Measurements from ENCODE around the gene PRELP. TPM values are rescaled to one million over a fixed set of nuclear protein-coding genes. Genes with fewer than 3 reads are reported as not detected.

Gene PRELP
- total RNA-seq, 2 experiments from 2014 or later = not detected

- Mint-ChIP-seq H3K36me3 (ENCODE audit: low read depth) (no peaks in the 10 kb centered on the region), H3K9me3 (ENCODE audit: low read depth) (no peaks in the 10 kb centered on the region), H3K4me3 (no peak overlapping the region), H3K27me3 (no peaks in the 10 kb centered on the region), H3K4me1 (peaks cover 2% of the 10 kb centered on the region), H3K27ac (no peak overlapping the region)
- ATAC-seq = no peak
- POLR2A ChIA-PET = no interaction called here
- CTCF ChIA-PET = interaction anchor here (0.7 kb wide), 1 partner anchor 1280 kb away, joined by 4 read pairs; no protein-coding TSS in a partner anchor
- intact Hi-C loops (cut with DNase I, micrococcal nuclease) = no loop called here
- DNase-seq = no peak
Observed at GRCh38 chr1:203527013-203527412, 51.4 kb downstream of the PRELP start.

DNA sequence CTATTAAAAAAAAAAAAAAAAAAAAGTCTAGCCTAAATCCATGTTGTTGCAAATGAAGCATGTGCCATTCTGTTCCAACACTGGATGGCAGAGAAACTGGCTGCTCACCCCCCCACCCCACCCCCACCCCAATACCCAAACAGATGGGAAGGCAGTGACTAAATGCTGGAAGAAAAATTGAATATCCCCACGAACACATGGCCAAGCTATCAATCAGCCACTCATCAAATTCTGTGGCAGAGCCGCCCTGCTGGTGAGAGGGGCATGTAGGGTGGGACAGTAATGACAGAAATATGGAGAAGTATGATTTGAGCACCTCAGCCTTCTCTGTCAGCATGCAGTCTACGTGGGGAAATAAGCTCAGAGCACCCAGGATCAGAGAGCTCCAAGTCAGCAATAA is 52.5 kb downstream of the PRELP start:
- no peak overlapping the region for H3K27ac Mint-ChIP-seq
- H3K27me3 Mint-ChIP-seq = no peaks in the 10 kb centered on the region
- DNase-seq (no peak), ATAC-seq (no peak)
- H3K9me3 Mint-ChIP-seq (ENCODE audit: low read depth) = no peaks in the 10 kb centered on the region
- POLR2A ChIA-PET = no interaction called here
- peaks cover 2% of the 10 kb centered on the region for H3K4me1 Mint-ChIP-seq
- no peak overlapping the region for H3K4me3 Mint-ChIP-seq
- CTCF ChIA-PET = interaction anchor here (0.7 to 1.4 kb wide), 3 partner anchors 9 to 716 kb away, joined by 3 read pairs; no protein-coding TSS in a partner anchor
- intact Hi-C loops (cut with DNase I, micrococcal nuclease) = no loop called here
- no peaks in the 10 kb centered on the region for H3K36me3 Mint-ChIP-seq (ENCODE audit: low read depth)

DNA sequence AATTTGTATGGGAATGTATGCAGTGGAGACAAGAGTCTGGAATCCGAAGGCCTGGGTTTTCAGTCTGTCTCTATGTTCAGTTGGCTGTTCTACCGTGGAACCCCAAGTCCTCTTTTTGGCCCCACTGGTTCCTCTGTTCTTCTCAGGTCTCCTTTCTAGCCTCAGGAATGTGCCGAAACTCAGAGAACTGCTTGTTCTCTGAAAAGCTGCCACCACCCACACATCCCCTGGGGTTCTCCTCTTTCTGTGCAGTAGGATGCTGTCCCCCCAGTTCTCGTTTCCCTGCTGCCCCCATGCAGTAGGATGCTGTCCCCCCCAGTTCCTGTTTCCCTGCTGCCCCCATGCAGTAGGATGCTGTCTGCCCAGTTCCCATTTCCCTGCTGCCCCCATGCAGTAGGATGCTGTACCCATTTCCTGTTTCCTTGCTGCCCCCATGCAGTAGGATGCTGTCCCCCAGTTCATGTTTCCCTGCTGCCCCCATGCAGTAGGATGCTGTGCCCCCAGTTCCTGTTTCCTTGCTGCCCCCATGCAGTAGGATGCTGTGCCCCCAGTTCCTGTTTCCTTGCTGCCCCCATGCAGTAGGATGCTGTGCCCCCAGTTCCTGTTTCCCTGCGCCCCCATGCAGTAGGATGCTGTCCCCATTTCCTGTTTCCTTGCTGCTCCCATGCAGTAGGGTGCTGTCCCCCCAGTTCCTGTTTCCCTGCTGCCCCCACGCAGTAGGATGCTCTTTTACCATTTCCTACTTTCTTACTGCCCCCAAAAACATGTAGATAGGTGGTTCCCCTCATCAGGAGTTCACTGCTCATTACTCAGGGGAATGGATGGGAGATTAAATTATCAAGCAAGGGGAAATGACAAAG is 53.6 kb downstream of the PRELP start:
- Mint-ChIP-seq H3K4me3 (no peak overlapping the region), H3K9me3 (ENCODE audit: low read depth) (no peaks in the 10 kb centered on the region), H3K27ac (no peak overlapping the region), H3K36me3 (ENCODE audit: low read depth) (no peaks in the 10 kb centered on the region), H3K4me1 (peaks cover 2% of the 10 kb centered on the region), H3K27me3 (no peaks in the 10 kb centered on the region)
- intact Hi-C loops (cut with DNase I, micrococcal nuclease) = no loop called here
- CTCF ChIA-PET = interaction anchor here (0.5 kb wide), 1 partner anchor 61 kb away, joined by 3 read pairs; no protein-coding TSS in a partner anchor
- DNase-seq (no peak), ATAC-seq (no peak)
- POLR2A ChIA-PET = no interaction called here

DNA sequence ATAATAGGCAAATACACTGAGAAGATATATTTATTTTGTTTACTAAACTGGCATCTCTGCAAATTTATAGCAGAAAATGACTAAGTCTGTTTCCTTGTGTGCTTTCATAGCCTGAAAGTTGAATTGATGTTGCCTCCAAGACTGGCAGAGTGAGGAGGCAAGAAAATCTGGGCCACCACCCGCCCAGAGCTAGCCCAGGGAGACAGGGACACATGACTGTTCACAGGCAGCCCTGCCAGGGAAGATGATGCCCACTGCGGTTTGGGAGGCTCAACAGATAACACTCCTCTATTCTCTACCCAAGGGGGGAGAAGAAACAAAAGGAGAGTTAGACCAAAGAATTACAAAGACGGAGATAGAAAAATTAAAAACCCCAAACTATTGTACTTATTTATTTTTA is 55.5 kb downstream of the PRELP start:
- H3K4me1 Mint-ChIP-seq = peaks cover 2% of the 10 kb centered on the region
- ATAC-seq = no peak
- no peak overlapping the region for H3K27ac Mint-ChIP-seq
- H3K4me3 Mint-ChIP-seq = no peak overlapping the region
- CTCF ChIA-PET = interaction anchor here (0.7 to 1.1 kb wide), 2 partner anchors 30 to 218 kb away, joined by 3 read pairs; no protein-coding TSS in a partner anchor
- H3K9me3 Mint-ChIP-seq (ENCODE audit: low read depth) = no peaks in the 10 kb centered on the region
- intact Hi-C loops (cut with DNase I, micrococcal nuclease) = no loop called here
- H3K27me3 Mint-ChIP-seq = no peaks in the 10 kb centered on the region
- H3K36me3 Mint-ChIP-seq (ENCODE audit: low read depth) = no peaks in the 10 kb centered on the region
- DNase-seq = no peak
- POLR2A ChIA-PET = no interaction called here

DNA sequence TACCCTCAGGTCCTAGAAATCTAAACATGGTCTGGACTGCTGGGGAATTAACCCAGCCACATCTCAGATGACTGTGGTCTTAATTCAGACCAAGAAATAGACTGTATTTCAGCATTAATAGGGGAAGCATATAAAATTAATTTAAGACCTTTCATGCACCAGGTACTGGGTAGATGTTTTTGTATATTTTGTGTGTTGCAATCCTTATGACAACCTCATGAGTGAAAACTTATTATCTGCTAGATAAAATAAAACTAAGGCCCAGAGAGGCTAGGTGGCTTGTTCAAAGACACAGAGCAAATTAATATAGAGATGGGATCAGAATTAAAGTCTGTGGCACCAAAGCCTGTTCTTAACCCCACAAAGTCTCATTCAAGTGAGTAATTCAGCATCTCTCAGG is 58.4 kb downstream of the PRELP start:
- POLR2A ChIA-PET = interaction anchor here (0.5 kb wide), 1 partner anchor 49 kb away, joined by 5 read pairs; no protein-coding TSS in a partner anchor
- ATAC-seq (no peak), DNase-seq (no peak)
- H3K27me3 Mint-ChIP-seq = no peaks in the 10 kb centered on the region
- H3K27ac Mint-ChIP-seq = no peak overlapping the region
- intact Hi-C loops (cut with DNase I, micrococcal nuclease) = no loop called here
- H3K9me3 Mint-ChIP-seq (ENCODE audit: low read depth) = no peaks in the 10 kb centered on the region
- CTCF ChIA-PET = no interaction called here
- no peaks in the 10 kb centered on the region for H3K36me3 Mint-ChIP-seq (ENCODE audit: low read depth)
- H3K4me3 Mint-ChIP-seq = no peak overlapping the region
- peaks cover 2% of the 10 kb centered on the region for H3K4me1 Mint-ChIP-seq

GRCh38 chr1:203534526-203534925 is 58.9 kb downstream of the PRELP start:
- no peaks in the 10 kb centered on the region for H3K36me3 Mint-ChIP-seq (ENCODE audit: low read depth)
- ATAC-seq (no peak), DNase-seq (no peak)
- ChIA-PET POLR2A (interaction anchor here (0.5 kb wide), 1 partner anchor 49 kb away, joined by 5 read pairs; no protein-coding TSS in a partner anchor), CTCF (no interaction called here)
- intact Hi-C loops (cut with DNase I, micrococcal nuclease) = no loop called here
- no peaks in the 10 kb centered on the region for H3K27me3 Mint-ChIP-seq
- H3K4me3 Mint-ChIP-seq = no peak overlapping the region
- no peaks in the 10 kb centered on the region for H3K9me3 Mint-ChIP-seq (ENCODE audit: low read depth)
- H3K4me1 Mint-ChIP-seq = peaks cover under 1% of the 10 kb centered on the region
- H3K27ac Mint-ChIP-seq = no peak overlapping the region

DNA sequence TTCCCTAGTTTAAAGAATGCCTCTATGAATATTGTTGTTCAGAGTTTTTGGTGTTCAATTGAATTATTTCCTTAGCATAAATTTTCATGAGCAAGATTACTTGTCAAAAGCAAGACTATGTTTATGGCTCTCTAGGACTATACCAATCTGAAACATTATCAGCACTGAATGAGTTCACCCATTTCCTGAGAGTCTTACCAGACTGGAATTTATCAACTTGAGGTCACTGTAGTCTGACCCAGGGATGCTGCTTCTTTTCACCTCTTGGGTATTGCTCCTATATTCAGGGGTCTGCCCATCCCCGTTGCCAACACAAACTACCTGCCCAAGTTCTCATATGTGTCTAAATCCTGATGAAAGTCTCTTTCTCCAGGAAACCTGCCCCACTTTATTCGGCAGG is 61.0 kb downstream of the PRELP start:
- H3K36me3 Mint-ChIP-seq (ENCODE audit: low read depth) = no peaks in the 10 kb centered on the region
- intact Hi-C loops (cut with DNase I, micrococcal nuclease) = no loop called here
- H3K27me3 Mint-ChIP-seq = no peaks in the 10 kb centered on the region
- DNase-seq (no peak), ATAC-seq (no peak)
- H3K9me3 Mint-ChIP-seq (ENCODE audit: low read depth) = no peaks in the 10 kb centered on the region
- ChIA-PET POLR2A (no interaction called here), CTCF (no interaction called here)
- H3K4me1 Mint-ChIP-seq = no peaks in the 10 kb centered on the region
- H3K27ac Mint-ChIP-seq = no peak overlapping the region
- no peak overlapping the region for H3K4me3 Mint-ChIP-seq

DNA sequence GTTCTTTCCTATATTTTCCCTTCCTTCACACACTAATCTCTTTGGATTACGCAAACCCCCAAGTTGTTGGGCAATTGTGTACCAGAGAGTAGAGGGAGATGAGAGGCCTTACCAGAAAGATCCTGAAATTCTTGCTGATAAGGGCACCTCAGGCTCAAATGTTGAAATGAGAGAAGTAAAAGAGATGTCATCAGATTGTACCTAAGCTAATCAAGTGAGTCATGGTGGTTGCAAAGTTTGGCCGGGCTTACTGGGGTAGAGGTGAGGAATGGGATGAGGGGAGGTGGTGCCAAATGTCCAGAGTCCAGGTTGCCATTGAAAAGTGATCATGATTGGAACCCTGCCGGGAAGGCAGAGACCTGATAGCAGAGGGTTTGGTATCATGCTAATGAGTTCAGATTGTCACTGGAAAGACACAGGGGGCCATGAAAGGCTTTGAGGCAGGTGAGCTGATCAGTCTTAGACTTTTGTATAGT is 61.4 kb downstream of the PRELP start:
- ATAC-seq (no peak), DNase-seq (no peak)
- POLR2A ChIA-PET = no interaction called here
- intact Hi-C loops (cut with DNase I, micrococcal nuclease) = no loop called here
- no peaks in the 10 kb centered on the region for H3K27me3 Mint-ChIP-seq
- CTCF ChIA-PET = interaction anchor here (1.1 to 1.4 kb wide), 2 partner anchors 166 to 269 kb away, joined by 3 read pairs; no protein-coding TSS in a partner anchor
- H3K9me3 Mint-ChIP-seq (ENCODE audit: low read depth) = no peaks in the 10 kb centered on the region
- H3K4me1 Mint-ChIP-seq = no peaks in the 10 kb centered on the region
- no peak overlapping the region for H3K27ac Mint-ChIP-seq
- H3K4me3 Mint-ChIP-seq = no peak overlapping the region
- no peaks in the 10 kb centered on the region for H3K36me3 Mint-ChIP-seq (ENCODE audit: low read depth)

- DNase-seq (no peak), ATAC-seq (peak; percentile 55)
- H3K4me1 Mint-ChIP-seq = no peaks in the 10 kb centered on the region
- H3K36me3 Mint-ChIP-seq (ENCODE audit: low read depth) = no peaks in the 10 kb centered on the region
- POLR2A ChIA-PET = no interaction called here
- H3K4me3 Mint-ChIP-seq = no peak overlapping the region
- H3K9me3 Mint-ChIP-seq (ENCODE audit: low read depth) = no peaks in the 10 kb centered on the region
- CTCF ChIA-PET = interaction anchor here (0.5 to 1.4 kb wide), 4 partner anchors 25 to 270 kb away, joined by 3 to 4 read pairs (median 3); no protein-coding TSS in a partner anchor
- H3K27me3 Mint-ChIP-seq = no peaks in the 10 kb centered on the region
- intact Hi-C loops (cut with DNase I, micrococcal nuclease) = no loop called here
- H3K27ac Mint-ChIP-seq = no peak overlapping the region
Observed at GRCh38 chr1:203537806-203538464, 62.3 kb downstream of the PRELP start.

- Mint-ChIP-seq H3K4me1 (no peaks in the 10 kb centered on the region), H3K36me3 (ENCODE audit: low read depth) (no peaks in the 10 kb centered on the region), H3K9me3 (ENCODE audit: low read depth) (no peaks in the 10 kb centered on the region), H3K27me3 (no peaks in the 10 kb centered on the region), H3K27ac (no peak overlapping the region), H3K4me3 (no peak overlapping the region)
- CTCF ChIA-PET = no interaction called here
- intact Hi-C loops (cut with DNase I, micrococcal nuclease) = no loop called here
- DNase-seq = no peak
- no peak for ATAC-seq
- POLR2A ChIA-PET = no interaction called here
Observed at GRCh38 chr1:203538726-203539125, 63.1 kb downstream of the PRELP start.

DNA sequence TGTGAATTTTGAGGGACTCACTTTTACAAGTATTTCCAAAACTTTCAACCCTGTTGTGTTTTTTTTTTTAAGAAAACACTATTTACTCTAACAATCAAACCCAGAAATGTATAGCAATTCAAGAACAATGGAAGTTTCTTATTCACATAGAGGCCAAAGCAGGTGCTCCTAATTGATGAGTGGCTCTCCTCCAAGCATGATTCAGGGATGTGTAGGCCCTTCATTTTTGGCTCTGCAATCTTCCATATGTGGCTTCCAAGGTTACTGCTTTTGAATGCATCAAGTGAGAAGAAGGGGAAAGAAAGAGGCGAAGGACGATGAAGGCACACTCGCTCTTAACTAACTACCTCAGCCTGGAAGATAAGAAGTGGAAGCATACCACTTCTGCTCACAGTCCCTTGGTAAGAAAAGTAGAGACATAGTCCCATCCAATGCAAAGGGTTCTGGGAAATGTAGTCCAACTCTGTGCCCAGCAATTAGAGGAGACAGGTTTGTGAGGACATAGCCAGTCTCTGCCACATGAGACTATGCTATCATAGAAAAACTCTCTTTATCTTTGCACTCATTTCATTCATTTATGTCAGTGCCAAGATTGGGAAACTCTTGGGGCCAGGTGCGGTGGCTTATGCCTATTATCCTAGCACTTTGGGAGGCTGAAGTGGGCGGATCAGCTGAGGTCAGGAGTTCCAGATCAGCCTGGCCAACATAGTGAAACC is 64.4 kb downstream of the PRELP start:
- Mint-ChIP-seq H3K27me3 (no peaks in the 10 kb centered on the region), H3K4me3 (no peak overlapping the region), H3K9me3 (ENCODE audit: low read depth) (no peaks in the 10 kb centered on the region), H3K27ac (no peak overlapping the region), H3K4me1 (no peaks in the 10 kb centered on the region), H3K36me3 (ENCODE audit: low read depth) (no peaks in the 10 kb centered on the region)
- DNase-seq (no peak), ATAC-seq (no peak)
- ChIA-PET POLR2A (no interaction called here), CTCF (no interaction called here)
- intact Hi-C loops (cut with DNase I, micrococcal nuclease) = no loop called here

Measured in activated CD4-positive, alpha-beta T cell treated with anti-CD3 and anti-CD28 coated beads for 36 hours (primary cell).